SK-N-MC (cell line): ENCODE measurements around the gene CHCHD5.

Experiments used
- DNase-seq: peaks from one replicate; pipeline ENCODE4 v3.0.0-alpha.2; 2011; ENCODE audit warnings: low read depth, low spot score
- H3K27ac ChIP-seq: fragments of 200-600 bp; sonication (generic); 2 replicates; pipeline ENCODE4 v1.5.1; 2016; ENCODE audit warnings: mixed run types
- H3K36me3 ChIP-seq: fragments of 200-600 bp; sonication (generic); 2 replicates; pipeline ENCODE4 v1.6.1; 2017; ENCODE audit warnings: antibody characterized with exemption, low read length, mixed read lengths; ENCODE audit not compliant: insufficient read depth
- H3K4me3 ChIP-seq: fragments of 200-600 bp; sonication (generic); 2 replicates; pipeline ENCODE4 v1.5.1; 2016
- H3K9ac ChIP-seq: fragments of 200-600 bp; sonication (generic); 2 replicates; pipeline ENCODE4 v1.8.0; 2017; ENCODE audit warnings: mixed run types, mixed read lengths; ENCODE audit not compliant: insufficient read length
- H3K9me3 ChIP-seq: fragments of 200-600 bp; sonication (generic); 2 replicates; pipeline ENCODE4 v1.6.1; 2017; ENCODE audit warnings: low read depth, mild to moderate bottlenecking, antibody characterized with exemption, low read length, moderate library complexity, mixed read lengths
- EZH2 ChIP-seq: fragments of 200-600 bp; sonication (generic); IDR thresholded peaks from one replicate; pipeline ENCODE4 v1.6.1; 2017; ENCODE audit warnings: antibody characterized with exemption
- FOXP2 ChIP-seq: optimal IDR thresholded peaks from 2 replicates; pipeline ENCODE3; 2011; ENCODE audit warnings: mild to moderate bottlenecking, moderate library complexity; ENCODE audit not compliant: insufficient read depth; ENCODE audit errors: extremely low read length, control extremely low read depth
- POLR2AphosphoS5 ChIP-seq: IDR thresholded peaks from 2 replicates; pipeline ENCODE4 v1.6.1; 2012; ENCODE audit warnings: mild to moderate bottlenecking, low read depth, low read length, borderline replicate concordance

CHCHD5 gene

DNA sequence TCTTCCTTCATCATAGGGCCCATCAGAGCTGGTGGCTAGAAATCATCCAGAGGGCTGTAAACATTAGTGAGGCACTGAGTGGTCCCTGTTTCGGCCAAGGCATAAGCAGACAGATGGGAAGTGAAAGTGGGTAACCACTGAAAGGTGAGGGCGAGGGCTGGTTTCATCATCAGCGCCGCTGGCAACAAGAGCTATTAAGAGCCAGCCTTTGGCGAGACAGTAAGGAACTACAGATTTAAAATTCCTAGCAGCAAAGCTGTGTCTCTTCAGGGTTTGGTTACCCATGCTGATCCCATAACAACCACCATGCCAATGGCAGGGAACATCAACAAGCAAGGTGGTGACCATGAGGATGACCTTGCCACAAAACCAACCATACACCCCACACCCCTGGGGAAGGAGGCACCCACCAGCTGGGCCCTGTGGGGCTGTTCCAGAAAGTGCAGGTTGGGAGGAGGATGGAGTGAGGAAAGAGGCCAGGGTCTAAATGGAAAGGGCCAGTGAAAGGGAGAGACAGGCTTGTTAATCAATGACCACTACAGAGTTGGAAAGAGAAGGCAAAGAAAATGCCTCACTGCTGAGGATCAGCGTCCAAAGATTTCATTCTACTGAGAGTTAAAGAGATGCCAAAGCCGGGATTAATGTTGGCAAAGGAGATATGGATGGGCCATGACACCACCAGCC is 52.3 kb downstream of the CHCHD5 start:
- no peak overlapping the region for H3K9ac ChIP-seq
- no peaks in the 10 kb centered on the region for H3K36me3 ChIP-seq
- no peak overlapping the region for H3K27ac ChIP-seq
- no peak overlapping the region for H3K4me3 ChIP-seq
- no peaks in the 10 kb centered on the region for H3K9me3 ChIP-seq
- DNase-seq, result no peak
- no peak for TF ChIP-seq POLR2AphosphoS5
- no peak for TF ChIP-seq EZH2
- TF ChIP-seq FOXP2, result no peak

DNA sequence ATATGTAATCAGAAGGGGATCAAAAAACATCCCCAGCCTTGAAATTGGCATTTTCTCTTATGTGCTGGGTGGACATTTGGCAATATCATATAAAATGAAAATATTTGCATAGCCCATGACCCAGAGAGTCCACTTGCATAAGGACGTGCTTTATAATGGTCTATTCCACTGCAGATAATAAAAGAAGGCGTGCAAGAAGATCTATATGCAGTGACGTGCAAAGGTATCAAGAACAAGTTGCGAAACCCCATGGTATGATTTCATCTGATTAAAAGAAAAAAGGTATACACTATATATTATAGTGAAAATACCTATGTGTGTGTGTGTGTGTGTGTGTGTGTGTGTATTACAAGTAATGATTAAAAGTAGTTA is 52.9 kb downstream of the CHCHD5 start:
- no peak overlapping the region for H3K27ac ChIP-seq
- no peaks in the 10 kb centered on the region for H3K9me3 ChIP-seq
- no peaks in the 10 kb centered on the region for H3K36me3 ChIP-seq
- no peak overlapping the region for H3K4me3 ChIP-seq
- H3K9ac ChIP-seq, result no peak overlapping the region
- TF ChIP-seq FOXP2 (no peak), EZH2 (no peak), POLR2AphosphoS5 (no peak)
- no peak for DNase-seq
